Left renal pelvis (tissue), 4 donors: ENCODE data around the gene CALHM3. TPM values are rescaled to one million over a fixed set of nuclear protein-coding genes. Genes with fewer than 3 reads are reported as not detected.

Experiments
- DNase-seq, 4 donors: peaks; one replicate each; pipeline ENCODE4 v3.0.0-alpha.2; 2013; ENCODE audit warnings: low read depth in 4 of 4, low spot score in 3 of 4
- polyA plus RNA-seq, 4 donors: library from polyadenylated mRNA; unstranded; fragments of 120-200 nt; gene quantifications; one replicate each; pipeline ENCODE4 v1.2.1, GENCODE V29; 2013; ENCODE audit not compliant: insufficient read length in 4 of 4

The CALHM3 gene
- polyA plus RNA-seq, 4 donors = not detected

DNA sequence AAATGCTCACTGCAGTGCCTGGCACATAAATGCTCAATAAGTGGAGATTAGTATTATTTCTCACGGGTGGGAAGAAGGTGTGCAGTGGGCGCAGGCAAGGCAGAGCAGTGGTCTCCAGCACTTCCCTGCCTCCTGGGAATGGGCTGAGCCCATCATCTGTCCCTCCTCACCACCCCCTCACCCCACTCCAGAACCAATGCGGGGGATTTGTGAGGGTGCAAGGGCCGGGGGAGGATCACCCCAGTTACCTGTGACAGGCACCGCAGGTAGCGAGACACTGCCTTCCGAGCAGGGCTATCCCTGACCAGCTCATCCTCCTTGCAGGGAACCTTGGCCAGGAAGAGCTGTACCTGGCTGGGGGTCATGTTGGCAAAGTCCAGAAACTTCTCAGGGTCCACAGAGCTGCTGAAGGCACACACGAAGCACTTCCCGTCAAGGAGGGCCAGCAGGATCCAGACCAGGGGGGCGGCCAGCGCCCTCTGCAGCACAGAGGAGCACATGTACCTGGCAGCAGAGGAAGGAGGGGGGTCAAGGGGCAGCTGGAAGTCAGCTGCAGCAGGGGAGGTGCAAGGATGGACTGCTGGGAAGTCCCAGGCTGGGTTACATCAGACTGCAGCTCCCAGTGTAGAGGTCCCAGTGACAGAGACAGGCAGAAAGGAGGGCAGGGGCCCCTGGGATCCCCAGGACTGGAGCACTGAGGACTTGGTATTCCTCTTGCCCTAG is 2.8 kb downstream of the CALHM3 start:
- DNase-seq = no peak

DNA sequence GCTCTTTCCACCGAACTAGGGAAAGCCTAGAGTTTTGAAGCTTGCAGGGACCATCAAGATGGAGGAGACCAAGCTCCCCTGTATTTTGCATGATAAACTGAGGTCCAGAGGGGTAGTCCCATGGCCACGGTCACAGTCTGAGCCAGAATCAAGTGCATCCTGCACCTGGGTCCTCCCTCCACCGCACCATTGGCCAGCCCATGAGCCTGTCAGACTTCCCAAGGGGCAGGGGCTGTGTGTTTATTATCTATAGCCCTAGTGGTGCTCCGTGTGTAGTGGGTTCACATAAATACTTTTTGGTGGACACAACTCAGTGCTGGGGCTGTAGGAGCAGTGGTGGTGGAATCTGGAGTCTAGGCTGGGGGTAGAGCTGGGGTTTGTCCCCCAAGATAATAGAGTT is 3.6 kb downstream of the CALHM3 start:
- no peak for DNase-seq

DNA sequence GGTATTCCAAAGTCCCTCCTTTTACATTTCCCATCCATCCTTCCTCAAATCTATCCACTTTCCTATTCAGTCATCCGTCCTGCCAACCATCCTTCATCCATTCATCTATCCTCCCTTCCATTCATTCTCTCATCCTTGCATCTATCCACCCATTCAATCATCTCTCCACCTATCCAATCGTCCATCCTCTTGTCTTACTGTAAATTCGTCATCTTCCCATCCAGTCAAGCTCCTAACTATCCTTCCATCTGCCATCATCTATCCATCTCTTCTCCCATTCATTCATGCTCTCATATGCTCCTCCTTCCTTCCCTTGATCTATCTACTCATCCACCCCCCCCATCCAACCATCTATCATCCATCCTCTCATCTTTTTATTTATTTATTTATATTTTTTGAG is 5.0 kb downstream of the CALHM3 start:
- no peak for DNase-seq

DNA sequence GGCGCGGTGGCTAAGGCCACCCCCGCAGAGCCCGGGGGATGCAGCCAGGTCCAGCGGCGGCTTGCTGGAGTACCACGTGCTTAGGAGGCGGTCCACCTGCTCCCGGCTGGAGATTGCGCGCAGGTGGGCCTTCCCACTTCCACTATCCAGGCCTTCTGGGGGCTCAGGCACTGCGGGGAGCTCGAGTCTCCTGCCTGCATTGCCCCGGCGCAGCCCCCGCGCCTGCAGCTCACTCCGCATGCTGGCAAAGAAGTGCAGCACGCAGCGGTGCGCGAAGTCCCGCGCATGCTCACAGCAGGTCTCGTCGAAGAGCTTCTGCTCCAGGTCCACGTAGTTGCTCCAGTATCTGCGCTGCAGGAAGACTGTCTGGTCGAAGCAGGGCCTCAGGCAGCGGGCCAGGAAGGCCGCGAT is 5.8 kb downstream of the CALHM3 start:
- DNase-seq = no peak

DNA sequence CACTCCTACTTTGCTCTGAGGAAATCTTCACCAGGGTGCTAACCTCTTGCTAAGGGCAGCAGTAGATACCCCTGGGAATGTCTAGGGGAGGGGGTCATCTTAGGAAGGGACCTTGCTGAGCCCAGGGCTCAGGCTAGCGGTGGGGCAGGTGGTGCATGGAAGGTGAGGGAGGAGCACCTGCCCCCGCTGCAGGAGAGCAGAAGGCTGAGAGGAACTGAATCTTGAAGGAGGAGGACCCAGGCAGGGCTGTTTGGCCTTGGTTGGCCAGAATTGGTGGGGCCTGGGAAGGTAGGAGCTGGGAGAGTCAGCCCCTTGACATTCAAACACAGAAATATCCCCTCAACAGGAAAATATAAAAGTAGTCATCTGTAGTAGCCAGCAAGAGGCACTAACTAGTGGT is 7.0 kb downstream of the CALHM3 start:
- DNase-seq = no peak

DNA sequence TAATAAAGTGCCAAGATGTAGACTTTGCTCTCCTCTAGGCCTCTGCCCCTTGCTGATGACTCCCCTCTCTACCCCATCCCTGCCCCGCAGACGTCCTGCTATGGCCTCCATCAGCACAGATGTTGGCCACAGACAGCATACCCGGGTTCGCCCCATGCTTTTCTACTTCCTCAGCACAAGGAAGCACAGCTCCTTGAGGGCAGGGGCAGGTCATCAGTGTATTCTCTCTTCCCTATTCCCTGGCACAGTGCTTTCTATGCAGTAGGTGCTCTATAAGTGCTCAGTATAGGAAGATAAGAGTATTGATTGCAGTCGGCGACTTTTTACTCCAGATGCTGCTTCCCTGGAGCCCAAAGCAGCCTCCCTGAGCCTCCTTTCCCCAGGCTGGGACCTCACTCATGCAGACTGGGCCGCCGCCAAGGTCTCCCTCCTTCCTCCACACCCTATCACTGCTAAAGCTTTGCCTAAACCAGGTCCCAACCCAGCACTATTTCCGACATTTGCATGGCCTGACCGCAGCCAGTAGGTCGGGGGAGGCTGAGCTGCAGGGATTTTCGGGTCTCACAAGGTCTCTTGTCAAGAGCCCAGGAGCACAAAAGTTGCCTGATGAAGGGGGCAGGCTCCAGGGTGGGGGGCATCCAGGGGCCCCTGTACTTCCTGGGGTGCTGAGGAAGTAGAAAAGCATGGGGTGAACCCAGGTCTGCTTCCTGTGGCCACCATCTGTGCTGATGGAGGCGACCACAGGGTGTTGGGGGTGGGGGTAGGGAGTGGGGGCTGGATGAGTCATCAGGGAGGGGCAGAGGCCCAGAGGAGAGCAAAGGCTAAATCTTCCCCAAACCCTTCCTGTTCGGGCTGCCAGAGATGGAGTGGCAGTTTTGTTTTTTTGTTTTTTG is 8.0 kb downstream of the CALHM3 start:
- no peak for DNase-seq

DNA sequence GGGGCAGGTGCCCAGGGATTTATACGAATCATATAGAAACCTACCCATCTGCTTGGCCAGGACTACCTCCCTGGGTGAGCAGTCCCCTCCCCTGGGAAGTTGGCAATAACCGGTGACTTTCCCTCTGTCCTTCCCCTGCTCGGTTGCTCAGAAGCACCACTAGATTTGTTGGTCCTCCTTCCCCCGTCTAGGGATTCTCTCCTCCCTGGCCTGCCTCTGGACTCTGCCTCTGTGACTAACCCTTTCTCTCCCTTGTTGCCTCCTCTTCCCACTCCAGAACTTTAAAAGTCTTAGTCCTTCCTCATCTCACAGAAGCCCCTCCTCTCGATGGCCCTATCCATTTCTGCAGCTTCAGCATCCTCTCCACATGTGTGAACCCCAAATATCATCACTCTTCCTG is 9.8 kb downstream of the CALHM3 start:
- no peak for DNase-seq

DNA sequence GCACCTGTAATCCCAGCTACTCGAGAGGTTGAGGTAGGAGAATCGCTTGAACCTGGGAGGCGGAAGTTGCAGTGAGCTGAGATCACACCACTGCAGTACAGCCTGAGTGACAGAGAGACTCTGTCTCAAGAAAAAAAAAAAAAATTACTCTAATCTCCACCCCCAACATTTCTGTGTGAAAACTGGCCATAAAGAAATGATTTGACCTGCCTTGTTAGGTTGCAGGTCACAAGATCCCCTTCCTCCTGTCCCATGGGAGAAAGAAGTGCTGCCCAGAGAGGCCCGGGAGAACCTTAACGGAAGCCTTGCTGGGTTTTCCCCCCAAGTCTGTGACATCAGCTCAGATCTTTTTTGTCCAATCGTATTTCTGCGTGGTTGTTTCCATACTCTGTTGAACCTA is 11.6 kb downstream of the CALHM3 start:
- no peak for DNase-seq

DNA sequence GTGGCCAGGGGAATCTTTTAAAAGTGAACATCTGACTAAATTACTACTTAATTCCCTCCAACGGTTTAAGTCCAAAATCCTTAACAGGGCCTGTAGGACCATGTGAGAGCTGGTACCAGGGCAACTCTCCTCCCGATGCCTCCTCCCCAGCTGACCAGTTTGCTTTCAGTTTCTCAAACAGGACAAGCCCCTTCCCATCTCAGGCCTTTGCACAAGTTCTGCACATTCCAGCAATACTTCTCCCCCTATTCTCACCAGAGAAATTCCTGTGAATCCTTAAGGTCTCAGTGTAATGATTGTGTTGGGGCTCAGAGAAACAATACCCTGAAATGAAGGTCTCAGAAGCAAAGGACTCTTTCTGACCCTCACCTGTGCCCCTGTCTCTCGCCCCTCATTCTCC is 12.3 kb downstream of the CALHM3 start:
- no peak for DNase-seq

DNA sequence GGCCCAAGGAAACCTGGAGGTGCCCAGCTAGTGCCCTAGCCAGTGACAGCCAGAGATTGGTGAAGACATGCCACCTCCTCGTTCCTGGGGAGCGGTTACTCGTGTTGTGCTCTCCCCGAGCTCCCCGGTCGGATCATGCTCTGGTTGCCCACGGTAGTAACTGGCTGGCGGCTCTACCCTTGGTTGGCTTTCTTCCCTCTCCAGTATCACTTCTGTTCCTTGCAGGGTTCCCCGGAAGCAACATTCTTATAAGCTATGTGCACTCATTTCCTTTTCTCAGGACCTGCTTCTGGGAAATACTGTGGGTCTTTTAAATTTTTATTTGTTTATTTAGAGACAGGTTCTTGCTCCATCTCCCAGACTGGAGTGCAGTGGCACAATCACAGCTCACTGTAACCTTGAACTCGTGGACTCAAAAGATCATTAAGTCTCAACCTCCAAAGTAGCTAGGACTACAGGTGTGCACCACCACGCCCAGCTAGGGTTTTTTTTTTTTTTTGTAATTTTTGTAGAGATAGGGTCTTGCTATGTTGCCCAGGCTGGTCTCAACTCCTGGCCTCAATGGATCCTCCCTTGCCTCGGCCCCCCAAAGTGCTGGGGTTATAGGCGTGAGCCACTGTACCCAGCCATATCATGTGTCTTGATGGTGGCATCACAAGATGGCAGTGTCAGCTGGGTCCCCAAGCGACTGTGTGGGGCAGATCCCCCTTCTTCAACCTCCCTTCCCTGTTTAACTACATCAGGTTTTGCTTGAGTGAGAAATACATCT is 13.4 kb downstream of the CALHM3 start:
- no peak for DNase-seq

DNA sequence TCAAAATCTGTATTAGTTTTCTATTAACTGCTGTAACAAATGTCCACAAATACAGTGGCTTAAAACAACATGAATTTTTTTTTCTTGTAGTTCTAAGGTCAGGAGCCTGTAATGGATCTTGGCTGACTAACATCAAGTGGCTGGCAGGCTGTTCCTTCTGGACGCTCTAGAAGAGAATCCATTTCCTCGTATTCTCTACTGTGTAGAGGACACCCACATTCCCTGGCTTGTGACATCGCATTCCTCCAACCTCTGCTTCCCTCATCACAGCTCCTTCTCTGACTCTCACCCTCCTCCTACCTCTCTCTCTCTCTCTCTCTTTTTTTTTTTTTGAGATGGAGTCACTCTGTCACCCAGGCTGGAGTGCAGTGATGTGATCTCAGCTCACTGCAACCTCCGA is 15.5 kb downstream of the CALHM3 start:
- DNase-seq = no peak

DNA sequence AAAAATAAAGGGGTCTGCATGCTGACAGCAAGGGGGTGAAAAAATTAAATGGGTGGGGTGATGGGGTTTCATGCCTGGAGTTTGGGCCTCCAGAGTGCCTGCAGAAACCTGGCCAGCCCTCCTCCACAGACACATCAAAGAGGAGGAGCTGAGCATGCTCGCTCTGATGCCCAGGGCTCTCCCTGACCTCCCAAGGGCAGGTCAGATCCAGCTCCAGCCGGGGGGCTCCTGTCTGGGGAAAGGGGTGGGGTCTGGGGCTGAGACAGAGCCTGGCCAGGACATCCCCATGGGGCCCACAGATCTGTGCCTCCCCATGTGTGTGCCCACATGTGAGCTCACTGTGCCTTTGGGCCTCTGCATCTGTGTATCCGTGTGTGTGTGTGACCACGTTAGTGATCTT is 19.4 kb downstream of the CALHM3 start:
- no peak for DNase-seq

DNA sequence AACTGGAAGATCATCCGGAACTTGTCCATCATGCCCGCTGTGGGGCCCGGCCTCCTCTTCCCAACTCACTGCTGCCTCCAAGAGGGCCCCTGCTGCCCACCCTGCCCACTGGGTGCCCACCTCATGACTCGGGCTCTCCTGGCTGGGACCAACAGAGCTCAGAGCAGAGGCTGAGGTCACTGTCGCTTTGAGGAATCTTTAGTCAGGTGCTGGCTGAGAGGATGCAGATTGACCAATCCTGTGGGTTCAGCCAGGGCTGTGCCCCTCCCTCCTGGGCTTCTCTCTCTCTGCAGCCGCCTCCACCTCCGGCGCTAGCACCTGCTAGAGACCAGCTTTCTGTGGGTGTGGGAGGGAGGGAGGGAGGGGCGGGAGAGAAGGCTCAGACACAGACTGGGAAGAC is 20.3 kb downstream of the CALHM3 start, which contains the start of gene CALHM1:
CALHM1 (minus strand) TSS at position 181 of the 400 bp plus-strand sequence; CDS start at position 32, 149 bp downstream.
- no peak for DNase-seq

DNA sequence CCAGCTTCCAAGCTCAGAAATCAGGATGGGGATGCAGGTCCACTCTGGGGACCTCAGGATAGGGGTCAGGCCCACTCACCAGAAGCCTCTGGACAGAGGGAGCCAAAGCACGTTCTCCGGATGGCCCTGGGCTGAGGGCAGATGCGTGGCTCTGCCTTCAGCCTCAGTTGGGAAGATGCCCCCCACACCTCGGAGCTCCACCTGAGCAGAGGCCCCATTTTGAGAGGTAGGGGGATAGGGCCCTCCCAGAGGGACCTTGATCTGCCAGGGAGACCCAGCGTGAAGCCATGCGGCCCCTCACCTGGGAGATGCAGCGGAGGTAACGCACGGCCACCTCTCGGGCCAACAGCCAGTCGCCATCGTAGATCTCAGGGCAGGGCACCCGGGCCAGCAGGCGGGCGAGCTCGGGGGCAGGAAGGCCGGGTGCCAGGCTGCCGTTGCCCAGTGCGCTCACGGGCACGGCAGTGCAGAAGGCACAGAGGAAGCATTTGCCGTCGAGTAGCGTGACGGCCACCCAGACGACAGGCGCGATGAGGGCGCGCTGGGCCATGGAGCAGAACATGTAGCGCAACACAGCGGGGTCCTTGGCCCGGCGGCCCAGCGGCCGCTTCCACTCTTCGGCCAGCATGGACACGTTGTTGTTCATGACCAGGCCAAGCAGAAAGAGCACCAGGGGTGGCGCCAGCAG is 21.0 kb downstream of the CALHM3 start:
- DNase-seq = no peak

DNA sequence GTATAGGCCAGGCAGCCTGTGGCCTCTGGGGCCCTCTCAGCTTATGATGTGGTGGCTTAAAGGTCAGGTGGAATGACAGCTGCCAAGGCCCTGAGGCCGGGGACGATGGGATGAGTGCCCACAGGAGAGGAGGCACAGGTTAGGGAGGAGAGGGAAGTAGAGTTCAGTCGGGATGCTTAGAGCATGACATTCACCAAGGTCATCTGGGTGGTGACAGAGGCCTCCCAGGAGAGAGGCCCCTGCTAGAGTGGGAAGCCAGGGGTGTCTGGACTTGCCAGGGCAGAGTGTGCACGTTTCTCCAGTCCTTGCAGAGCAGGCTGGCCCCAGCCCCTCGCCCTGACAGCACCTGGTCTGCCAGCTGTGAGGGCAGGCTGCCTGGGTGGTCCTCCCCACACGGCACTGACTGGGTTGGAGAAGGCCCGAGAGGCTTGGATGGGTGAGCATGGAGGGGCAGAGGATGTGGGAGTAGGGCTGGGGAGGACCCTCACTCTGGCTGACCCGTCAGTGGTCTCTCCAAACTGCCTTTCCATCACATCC is 21.8 kb downstream of the CALHM3 start:
- no peak for DNase-seq

DNA sequence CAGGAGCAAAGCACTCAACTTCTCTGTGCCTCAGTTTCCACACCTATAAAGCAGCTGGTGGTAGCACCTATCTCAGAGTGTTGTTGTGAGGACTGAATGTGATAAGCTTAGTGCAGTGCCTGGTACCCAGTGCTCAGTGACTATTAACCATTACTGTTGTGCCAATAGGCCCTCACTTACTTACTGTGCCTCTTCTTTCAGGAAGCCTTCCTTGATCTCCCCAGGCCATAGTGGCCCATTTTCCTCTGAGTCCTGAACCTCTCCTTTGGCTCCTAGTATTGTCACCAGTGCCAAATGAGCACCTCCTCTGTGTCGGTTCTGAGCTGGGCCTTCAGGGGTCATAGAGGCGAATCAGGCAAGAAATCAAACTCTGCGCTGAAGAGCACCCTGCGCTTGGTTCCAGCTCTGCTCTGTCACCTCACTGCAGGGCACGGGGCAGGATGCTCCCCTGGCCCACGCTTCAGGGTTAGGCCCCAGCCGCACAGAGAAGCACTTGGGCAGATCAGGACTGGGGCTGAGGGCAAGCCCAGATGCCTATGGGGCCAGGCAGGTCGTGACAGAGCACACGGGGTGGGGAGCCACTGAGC is 22.9 kb downstream of the CALHM3 start:
- DNase-seq = no peak

DNA sequence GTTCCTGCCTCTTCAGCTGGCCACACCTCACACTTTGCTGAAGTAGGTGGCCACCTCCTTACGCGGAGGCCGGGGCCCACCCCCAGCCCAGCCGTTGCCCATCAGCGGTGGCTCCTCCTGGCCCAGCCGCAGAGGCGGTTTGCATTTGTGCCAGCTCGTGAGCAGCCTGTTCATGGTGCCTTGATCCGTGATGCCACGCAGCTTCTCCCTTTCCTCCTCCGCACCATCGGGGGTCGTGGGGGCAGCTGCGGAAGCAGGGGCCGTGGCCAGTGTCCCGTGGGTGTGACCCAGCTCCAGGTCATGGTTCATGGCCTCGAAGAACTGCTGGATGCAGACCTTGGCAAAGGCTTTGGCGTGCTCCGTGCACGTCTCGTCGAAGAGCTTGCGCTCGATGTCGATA is 23.8 kb downstream of the CALHM3 start:
- no peak for DNase-seq

DNA sequence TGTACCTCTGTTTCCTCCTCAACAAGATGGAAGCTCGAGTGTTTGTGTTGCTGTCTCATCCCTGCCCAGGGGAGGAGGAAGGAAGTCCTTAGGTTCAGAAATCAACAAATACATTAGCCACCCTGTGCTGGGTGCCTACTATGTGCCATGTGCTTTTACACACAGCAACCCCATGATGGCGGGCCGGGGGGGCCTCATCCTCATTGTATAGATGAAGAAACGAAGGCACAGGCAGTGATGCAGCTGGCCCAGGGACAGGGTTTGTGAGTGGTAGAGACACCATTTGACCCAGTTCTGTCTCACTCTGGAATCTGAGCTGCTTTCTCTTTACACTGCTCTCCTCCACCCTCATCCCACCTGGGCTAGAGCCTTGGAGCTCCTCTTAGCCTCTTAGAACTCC is 25.0 kb downstream of the CALHM3 start:
- DNase-seq = no peak

DNA sequence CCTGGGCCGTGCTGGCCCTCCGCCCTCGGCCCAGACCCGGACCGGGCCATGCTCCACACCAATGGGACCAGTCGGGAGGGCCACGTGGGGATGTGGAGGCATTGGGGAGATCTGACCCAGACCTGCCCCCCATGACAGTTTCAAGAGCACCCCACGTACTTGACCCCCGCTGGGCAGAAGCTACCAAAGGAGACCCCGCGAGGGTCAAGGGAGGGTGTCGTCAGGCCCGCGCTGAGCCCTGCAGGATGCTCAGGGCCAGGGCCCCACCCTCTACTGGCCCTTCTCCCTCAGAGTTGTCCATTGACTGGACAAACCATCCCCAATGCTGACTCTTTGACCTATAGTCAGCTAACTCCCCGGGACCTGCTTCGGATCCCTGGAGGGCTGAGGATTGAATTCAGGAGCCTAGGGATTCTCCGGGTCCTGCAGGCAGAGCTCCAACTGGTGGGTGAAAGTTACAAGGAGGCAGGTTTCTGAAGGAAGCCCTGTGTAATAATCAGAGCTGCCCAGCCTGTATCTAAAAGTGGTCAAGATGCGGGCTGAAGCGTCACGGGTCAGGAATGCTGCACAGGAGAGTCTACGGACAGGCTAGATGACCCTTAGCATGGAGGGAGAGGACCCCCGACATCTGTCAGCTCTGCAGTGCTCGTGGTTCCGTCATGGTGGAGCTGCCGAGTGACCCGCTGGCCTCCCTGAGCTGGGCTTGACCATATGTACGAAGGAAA is 26.4 kb downstream of the CALHM3 start:
- no peak for DNase-seq
